ENCODE measurements around the gene SNCA. TPM values are rescaled to one million over a fixed set of nuclear protein-coding genes. Genes with fewer than 3 reads are reported as not detected.

The SNCA gene
- polyA plus RNA-seq, 2 of the 4 experiments (the other 2 are of a cell fraction), result 0.13 to 0.37 TPM

GRCh38 chr4:89813197-89813596, 23.8 kb downstream of the SNCA start:
- ChIA-PET POLR2A (no interaction called here), CTCF (no interaction called here)
- TF ChIP-seq EHMT2 (IDR thresholded peaks at IDR 0.05; ENCODE audit: low read depth), result no peak
- TF ChIP-seq CTCF (IDR thresholded peaks at IDR 0.05), result no peak
- TF ChIP-seq, protein P1, sequence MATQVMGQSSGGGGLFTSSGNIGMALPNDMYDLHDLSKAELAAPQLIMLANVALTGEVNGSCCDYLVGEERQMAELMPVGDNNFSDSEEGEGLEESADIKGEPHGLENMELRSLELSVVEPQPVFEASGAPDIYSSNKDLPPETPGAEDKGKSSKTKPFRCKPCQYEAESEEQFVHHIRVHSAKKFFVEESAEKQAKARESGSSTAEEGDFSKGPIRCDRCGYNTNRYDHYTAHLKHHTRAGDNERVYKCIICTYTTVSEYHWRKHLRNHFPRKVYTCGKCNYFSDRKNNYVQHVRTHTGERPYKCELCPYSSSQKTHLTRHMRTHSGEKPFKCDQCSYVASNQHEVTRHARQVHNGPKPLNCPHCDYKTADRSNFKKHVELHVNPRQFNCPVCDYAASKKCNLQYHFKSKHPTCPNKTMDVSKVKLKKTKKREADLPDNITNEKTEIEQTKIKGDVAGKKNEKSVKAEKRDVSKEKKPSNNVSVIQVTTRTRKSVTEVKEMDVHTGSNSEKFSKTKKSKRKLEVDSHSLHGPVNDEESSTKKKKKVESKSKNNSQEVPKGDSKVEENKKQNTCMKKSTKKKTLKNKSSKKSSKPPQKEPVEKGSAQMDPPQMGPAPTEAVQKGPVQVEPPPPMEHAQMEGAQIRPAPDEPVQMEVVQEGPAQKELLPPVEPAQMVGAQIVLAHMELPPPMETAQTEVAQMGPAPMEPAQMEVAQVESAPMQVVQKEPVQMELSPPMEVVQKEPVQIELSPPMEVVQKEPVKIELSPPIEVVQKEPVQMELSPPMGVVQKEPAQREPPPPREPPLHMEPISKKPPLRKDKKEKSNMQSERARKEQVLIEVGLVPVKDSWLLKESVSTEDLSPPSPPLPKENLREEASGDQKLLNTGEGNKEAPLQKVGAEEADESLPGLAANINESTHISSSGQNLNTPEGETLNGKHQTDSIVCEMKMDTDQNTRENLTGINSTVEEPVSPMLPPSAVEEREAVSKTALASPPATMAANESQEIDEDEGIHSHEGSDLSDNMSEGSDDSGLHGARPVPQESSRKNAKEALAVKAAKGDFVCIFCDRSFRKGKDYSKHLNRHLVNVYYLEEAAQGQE (IDR thresholded peaks at IDR 0.05), result no peak
- TF ChIP-seq, protein P2, sequence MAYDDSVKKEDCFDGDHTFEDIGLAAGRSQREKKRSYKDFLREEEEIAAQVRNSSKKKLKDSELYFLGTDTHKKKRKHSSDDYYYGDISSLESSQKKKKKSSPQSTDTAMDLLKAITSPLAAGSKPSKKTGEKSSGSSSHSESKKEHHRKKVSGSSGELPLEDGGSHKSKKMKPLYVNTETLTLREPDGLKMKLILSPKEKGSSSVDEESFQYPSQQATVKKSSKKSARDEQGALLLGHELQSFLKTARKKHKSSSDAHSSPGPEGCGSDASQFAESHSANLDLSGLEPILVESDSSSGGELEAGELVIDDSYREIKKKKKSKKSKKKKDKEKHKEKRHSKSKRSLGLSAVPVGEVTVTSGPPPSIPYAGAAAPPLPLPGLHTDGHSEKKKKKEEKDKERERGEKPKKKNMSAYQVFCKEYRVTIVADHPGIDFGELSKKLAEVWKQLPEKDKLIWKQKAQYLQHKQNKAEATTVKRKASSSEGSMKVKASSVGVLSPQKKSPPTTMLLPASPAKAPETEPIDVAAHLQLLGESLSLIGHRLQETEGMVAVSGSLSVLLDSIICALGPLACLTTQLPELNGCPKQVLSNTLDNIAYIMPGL (CRISPR knock-in tag; IDR thresholded peaks at IDR 0.05; ENCODE audit: borderline replicate concordance), result no peak
- TF ChIP-seq CEBPB (IDR thresholded peaks at IDR 0.05), result no peak
- no peak for TF ChIP-seq ZC3H11A (IDR thresholded peaks at IDR 0.05)
- TF ChIP-seq RARB (CRISPR knock-in tag; IDR thresholded peaks at IDR 0.05), result no peak
- no peak for TF ChIP-seq NFE2L2 (conservative IDR thresholded peaks at IDR 0.05; ENCODE audit: low read length)
- TF ChIP-seq, protein P3, sequence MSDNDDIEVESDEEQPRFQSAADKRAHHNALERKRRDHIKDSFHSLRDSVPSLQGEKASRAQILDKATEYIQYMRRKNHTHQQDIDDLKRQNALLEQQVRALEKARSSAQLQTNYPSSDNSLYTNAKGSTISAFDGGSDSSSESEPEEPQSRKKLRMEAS (IDR thresholded peaks at IDR 0.05), result no peak
- TF ChIP-seq POLR2A (IDR thresholded peaks at IDR 0.05; ENCODE audit: low read length), result no peak
- TF ChIP-seq, protein P4, sequence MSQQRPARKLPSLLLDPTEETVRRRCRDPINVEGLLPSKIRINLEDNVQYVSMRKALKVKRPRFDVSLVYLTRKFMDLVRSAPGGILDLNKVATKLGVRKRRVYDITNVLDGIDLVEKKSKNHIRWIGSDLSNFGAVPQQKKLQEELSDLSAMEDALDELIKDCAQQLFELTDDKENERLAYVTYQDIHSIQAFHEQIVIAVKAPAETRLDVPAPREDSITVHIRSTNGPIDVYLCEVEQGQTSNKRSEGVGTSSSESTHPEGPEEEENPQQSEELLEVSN (IDR thresholded peaks at IDR 0.05; ENCODE audit: borderline replicate concordance, low read depth), result no peak
- TF ChIP-seq NR3C1 (IDR thresholded peaks at IDR 0.05), result no peak
- no peak for TF ChIP-seq CHD2 (IDR thresholded peaks at IDR 0.05; ENCODE audit: low read length, partially characterized antibody)
- TF ChIP-seq KDM5A (IDR thresholded peaks at IDR 0.05), result no peak
- TF ChIP-seq ZFP36 (IDR thresholded peaks at IDR 0.05; ENCODE audit: borderline replicate concordance, partially characterized antibody), result no peak
- TF ChIP-seq MYC (IDR thresholded peaks at IDR 0.05; ENCODE audit: borderline replicate concordance, low read length), result no peak
- no peak for TF ChIP-seq HOXB13 (CRISPR knock-in tag; IDR thresholded peaks at IDR 0.05; ENCODE audit: low read depth)
- no peak for TF ChIP-seq HDAC2 (IDR thresholded peaks at IDR 0.05)
- TF ChIP-seq HEYL (CRISPR knock-in tag; IDR thresholded peaks at IDR 0.05), result no peak
- no peak for TF ChIP-seq HOXB5 (CRISPR knock-in tag; IDR thresholded peaks at IDR 0.05)
- no peak for FAIRE-seq
- DNase-seq (ENCODE audit: low read depth in 1 of 2, low spot score in 1 of 2), result no peak
- Histone ChIP-seq H3K4me3 (no peak overlapping the region), H3K4me1 (no peaks in the 10 kb centered on the region), H3K4me2 (no peak overlapping the region), H3K9me3 (no peaks in the 10 kb centered on the region), H3K27ac (no peak overlapping the region)
- WGBS (ENCODE audit: missing lambda C conversion rate), result 20% methylated on average over 1 of the region's 2 CpGs
- ATAC-seq, result no peak
